DOHH2 (cell line): ENCODE results near the gene METTL26.

ENCODE experiments used
- H3F3A ChIP-seq: fragments of 200-600 bp; sonication (generic), shearing (Covaris generic); 2 replicates; pipeline ENCODE4 v1.6.0; 2016; ENCODE audit warnings: antibody characterized with exemption, mild to moderate bottlenecking; ENCODE audit not compliant: control insufficient read depth, insufficient read depth
- H3K27ac ChIP-seq: fragments of 200-600 bp; sonication (generic); 2 replicates; pipeline ENCODE4 v1.5.1; 2014; ENCODE audit warnings: low read depth, mild to moderate bottlenecking, low read length, moderate library complexity
- H3K27me3 ChIP-seq: fragments of 200-600 bp; sonication (generic); 2 replicates; pipeline ENCODE4 v1.6.1; 2014; ENCODE audit warnings: mild to moderate bottlenecking, low read length, mixed read lengths; ENCODE audit not compliant: control insufficient read depth
- H3K36me3 ChIP-seq: fragments of 200-600 bp; sonication (generic); 2 replicates; pipeline ENCODE4 v1.6.1; 2014; ENCODE audit warnings: mild to moderate bottlenecking, low read length, moderate library complexity, mixed read lengths; ENCODE audit not compliant: control insufficient read depth
- H3K4me1 ChIP-seq: fragments of 200-600 bp; sonication (generic); 2 replicates; pipeline ENCODE4 v1.6.1; 2014; ENCODE audit warnings: mild to moderate bottlenecking, low read length, mixed read lengths; ENCODE audit not compliant: control insufficient read depth
- H3K4me2 ChIP-seq: fragments of 200-600 bp; sonication (generic); 2 replicates; pipeline ENCODE4 v1.6.0; 2014; ENCODE audit warnings: mild to moderate bottlenecking, low read length, moderate library complexity
- H3K4me3 ChIP-seq: fragments of 200-600 bp; sonication (generic); 2 replicates; pipeline ENCODE4 v1.5.1; 2014; ENCODE audit warnings: mild to moderate bottlenecking, low read length, mixed read lengths
- H3K79me2 ChIP-seq: fragments of 200-600 bp; sonication (generic); 2 replicates; pipeline ENCODE4 v1.6.1; 2014; ENCODE audit warnings: mild to moderate bottlenecking, low read length, mixed read lengths; ENCODE audit not compliant: control insufficient read depth
- H3K9me2 ChIP-seq: fragments of 200-600 bp; sonication (generic); replicated peaks from 2 replicates; pipeline ENCODE4 v1.6.1; 2014; ENCODE audit warnings: mild to moderate bottlenecking, low read length, mixed read lengths; ENCODE audit not compliant: control insufficient read depth
- H3K9me3 ChIP-seq: fragments of 200-600 bp; sonication (generic); 2 replicates; pipeline ENCODE4 v1.6.1; 2014; ENCODE audit warnings: antibody characterized with exemption, low read length, mixed read lengths; ENCODE audit not compliant: control insufficient read depth, insufficient read depth
- H4K20me1 ChIP-seq: fragments of 200-600 bp; sonication (generic); 2 replicates; pipeline ENCODE4 v1.6.0; 2014; ENCODE audit warnings: low read depth, mild to moderate bottlenecking, antibody characterized with exemption, low read length, moderate library complexity; ENCODE audit not compliant: control insufficient read depth, insufficient read depth
- EZH2phosphoT487 ChIP-seq: fragments of 200-600 bp; sonication (generic); IDR thresholded peaks from 2 replicates; pipeline ENCODE4 v1.6.1; 2017; ENCODE audit warnings: borderline replicate concordance, mild to moderate bottlenecking, antibody characterized with exemption, low read length, moderate library complexity, mixed read lengths
- TF ChIP-seq, protein P1 (sequence below): fragments of 200-600 bp; sonication (generic); IDR thresholded peaks from one replicate; pipeline ENCODE4 v1.5.1; 2014; ENCODE audit warnings: antibody characterized with exemption, mild to moderate bottlenecking, low read depth, low read length; ENCODE audit not compliant: poor library complexity, severe bottlenecking

The METTL26 gene

GRCh38 chr16:608019-608418, 28.1 kb downstream of the METTL26 start:
- Histone ChIP-seq H3K4me3 (no peak overlapping the region), H3K9me3 (peaks cover 10% of the 10 kb centered on the region; the same call in 1 of the 2 replicates), H3K4me2 (no peak overlapping the region), H4K20me1 (no peaks in the 10 kb centered on the region), H3K27me3 (no peaks in the 10 kb centered on the region), H3K27ac (no peak overlapping the region), H3F3A (no peaks in the 10 kb centered on the region), H3K36me3 (no peaks in the 10 kb centered on the region), H3K4me1 (no peaks in the 10 kb centered on the region), H3K79me2 (peaks cover 11% of the 10 kb centered on the region; the same call in 1 of the 2 replicates), H3K9me2 (no peaks in the 10 kb centered on the region)
- TF ChIP-seq, protein P1, sequence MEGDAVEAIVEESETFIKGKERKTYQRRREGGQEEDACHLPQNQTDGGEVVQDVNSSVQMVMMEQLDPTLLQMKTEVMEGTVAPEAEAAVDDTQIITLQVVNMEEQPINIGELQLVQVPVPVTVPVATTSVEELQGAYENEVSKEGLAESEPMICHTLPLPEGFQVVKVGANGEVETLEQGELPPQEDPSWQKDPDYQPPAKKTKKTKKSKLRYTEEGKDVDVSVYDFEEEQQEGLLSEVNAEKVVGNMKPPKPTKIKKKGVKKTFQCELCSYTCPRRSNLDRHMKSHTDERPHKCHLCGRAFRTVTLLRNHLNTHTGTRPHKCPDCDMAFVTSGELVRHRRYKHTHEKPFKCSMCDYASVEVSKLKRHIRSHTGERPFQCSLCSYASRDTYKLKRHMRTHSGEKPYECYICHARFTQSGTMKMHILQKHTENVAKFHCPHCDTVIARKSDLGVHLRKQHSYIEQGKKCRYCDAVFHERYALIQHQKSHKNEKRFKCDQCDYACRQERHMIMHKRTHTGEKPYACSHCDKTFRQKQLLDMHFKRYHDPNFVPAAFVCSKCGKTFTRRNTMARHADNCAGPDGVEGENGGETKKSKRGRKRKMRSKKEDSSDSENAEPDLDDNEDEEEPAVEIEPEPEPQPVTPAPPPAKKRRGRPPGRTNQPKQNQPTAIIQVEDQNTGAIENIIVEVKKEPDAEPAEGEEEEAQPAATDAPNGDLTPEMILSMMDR: no peak
- no peak for TF ChIP-seq EZH2phosphoT487

- H3K9me3 ChIP-seq: peaks cover 10% of the 10 kb centered on the region; the same call in 1 of the 2 replicates
- no peaks in the 10 kb centered on the region for H3K4me1 ChIP-seq
- TF ChIP-seq, protein P1: no peak
- TF ChIP-seq EZH2phosphoT487: no peak
- no peak overlapping the region for H3K4me3 ChIP-seq
- no peaks in the 10 kb centered on the region for H3K36me3 ChIP-seq
- H3F3A ChIP-seq: no peaks in the 10 kb centered on the region
- no peaks in the 10 kb centered on the region for H4K20me1 ChIP-seq
- no peak overlapping the region for H3K27ac ChIP-seq
- H3K4me2 ChIP-seq: no peak overlapping the region
- no peaks in the 10 kb centered on the region for H3K9me2 ChIP-seq
- no peaks in the 10 kb centered on the region for H3K27me3 ChIP-seq
- peaks cover 11% of the 10 kb centered on the region; the same call in 1 of the 2 replicates for H3K79me2 ChIP-seq
Measured at GRCh38 chr16:606656-607307, 29.3 kb downstream of the METTL26 start.

- no peaks in the 10 kb centered on the region for H4K20me1 ChIP-seq
- TF ChIP-seq EZH2phosphoT487: no peak
- TF ChIP-seq, protein P1: no peak
- H3K79me2 ChIP-seq: peaks cover 17% of the 10 kb centered on the region
- no peaks in the 10 kb centered on the region for H3K27me3 ChIP-seq
- no peaks in the 10 kb centered on the region for H3F3A ChIP-seq
- H3K9me2 ChIP-seq: no peaks in the 10 kb centered on the region
- peaks cover 4% of the 10 kb centered on the region for H3K36me3 ChIP-seq
- H3K9me3 ChIP-seq: peaks cover 10% of the 10 kb centered on the region; the same call in 1 of the 2 replicates
- no peak overlapping the region for H3K27ac ChIP-seq
- H3K4me2 ChIP-seq: no peak overlapping the region
- no peaks in the 10 kb centered on the region for H3K4me1 ChIP-seq
- no peak overlapping the region for H3K4me3 ChIP-seq
Measured at GRCh38 chr16:603933-604332, 32.2 kb downstream of the METTL26 start.
